ENCODE measurements around the gene PHOSPHO1.

Gene PHOSPHO1

GRCh38 chr17:49230636-49231562 is at the start of gene PHOSPHO1:
Gene PHOSPHO1 (minus strand): TSS chr17:49230787. CDS start chr17:49226691, 4,096 bp downstream.
- TF ChIP-seq GATA3 (IDR thresholded peaks at IDR 0.05; ENCODE audit: low read depth, low read length) (no peak), GATA2 (IDR thresholded peaks at IDR 0.05; ENCODE audit: low read depth, low read length) (no peak)

GRCh38 chr17:49280061-49280460 is 49.5 kb upstream of the PHOSPHO1 start:
- TF ChIP-seq GATA2 (IDR thresholded peaks at IDR 0.05; ENCODE audit: low read depth, low read length) = no peak
- no peak for TF ChIP-seq GATA3 (IDR thresholded peaks at IDR 0.05; ENCODE audit: low read depth, low read length)

GRCh38 chr17:49278076-49278475 is 47.5 kb upstream of the PHOSPHO1 start:
- TF ChIP-seq GATA3 (IDR thresholded peaks at IDR 0.05; ENCODE audit: low read depth, low read length) (no peak), GATA2 (IDR thresholded peaks at IDR 0.05; ENCODE audit: low read depth, low read length) (no peak)

- TF ChIP-seq GATA2 (IDR thresholded peaks at IDR 0.05; ENCODE audit: low read depth, low read length) = no peak
- no peak for TF ChIP-seq GATA3 (IDR thresholded peaks at IDR 0.05; ENCODE audit: low read depth, low read length)
These were observed 47.1 kb upstream of the PHOSPHO1 start for GRCh38 chr17:49277638-49278037.

GRCh38 chr17:49269356-49269755 is 38.8 kb upstream of the PHOSPHO1 start:
- TF ChIP-seq GATA3 (IDR thresholded peaks at IDR 0.05; ENCODE audit: low read depth, low read length) = no peak
- no peak for TF ChIP-seq GATA2 (IDR thresholded peaks at IDR 0.05; ENCODE audit: low read depth, low read length)

GRCh38 chr17:49267912-49268311 is 37.3 kb upstream of the PHOSPHO1 start:
- no peak for TF ChIP-seq GATA3 (IDR thresholded peaks at IDR 0.05; ENCODE audit: low read depth, low read length)
- no peak for TF ChIP-seq GATA2 (IDR thresholded peaks at IDR 0.05; ENCODE audit: low read depth, low read length)

- TF ChIP-seq GATA2 (IDR thresholded peaks at IDR 0.05; ENCODE audit: low read depth, low read length) (no peak), GATA3 (IDR thresholded peaks at IDR 0.05; ENCODE audit: low read depth, low read length) (no peak)
These were observed 35.6 kb upstream of the PHOSPHO1 start for GRCh38 chr17:49266233-49266632.

- TF ChIP-seq GATA3 (IDR thresholded peaks at IDR 0.05; ENCODE audit: low read depth, low read length) = no peak
- TF ChIP-seq GATA2 (IDR thresholded peaks at IDR 0.05; ENCODE audit: low read depth, low read length) = no peak
These were observed 30.3 kb upstream of the PHOSPHO1 start for GRCh38 chr17:49260817-49261291.

GRCh38 chr17:49260011-49260816 is 29.6 kb upstream of the PHOSPHO1 start:
- TF ChIP-seq GATA3 (IDR thresholded peaks at IDR 0.05; ENCODE audit: low read depth, low read length) (no peak), GATA2 (IDR thresholded peaks at IDR 0.05; ENCODE audit: low read depth, low read length) (no peak)

- TF ChIP-seq GATA3 (IDR thresholded peaks at IDR 0.05; ENCODE audit: low read depth, low read length) (no peak), GATA2 (IDR thresholded peaks at IDR 0.05; ENCODE audit: low read depth, low read length) (no peak)
These were observed 29.1 kb upstream of the PHOSPHO1 start for GRCh38 chr17:49259663-49260010.

GRCh38 chr17:49258394-49258793 is 27.8 kb upstream of the PHOSPHO1 start:
- TF ChIP-seq GATA2 (IDR thresholded peaks at IDR 0.05; ENCODE audit: low read depth, low read length) = no peak
- TF ChIP-seq GATA3 (IDR thresholded peaks at IDR 0.05; ENCODE audit: low read depth, low read length) = no peak

- TF ChIP-seq GATA2 (IDR thresholded peaks at IDR 0.05; ENCODE audit: low read depth, low read length) (no peak), GATA3 (IDR thresholded peaks at IDR 0.05; ENCODE audit: low read depth, low read length) (no peak)
These were observed 24.5 kb upstream of the PHOSPHO1 start for GRCh38 chr17:49255125-49255524.

GRCh38 chr17:49254066-49254465 is 23.5 kb upstream of the PHOSPHO1 start:
- TF ChIP-seq GATA3 (IDR thresholded peaks at IDR 0.05; ENCODE audit: low read depth, low read length) (no peak), GATA2 (IDR thresholded peaks at IDR 0.05; ENCODE audit: low read depth, low read length) (no peak)

GRCh38 chr17:49252148-49252695 is 21.6 kb upstream of the PHOSPHO1 start:
- TF ChIP-seq GATA3 (IDR thresholded peaks at IDR 0.05; ENCODE audit: low read depth, low read length) = no peak
- TF ChIP-seq GATA2 (IDR thresholded peaks at IDR 0.05; ENCODE audit: low read depth, low read length) = no peak

Data from SH-SY5Y (cell line).